Gastroesophageal sphincter (tissue), 4 donors: ENCODE measurements around the gene FREY1. TPM values are rescaled to one million over a fixed set of nuclear protein-coding genes. Genes with fewer than 3 reads are reported as not detected.

Experiments used
- ATAC-seq: fragments of 150-250 bp; one replicate; pipeline ENCODE4 v1.9.1; 2016; ENCODE audit warnings: mild to moderate bottlenecking, moderate library complexity
- H3K27ac ChIP-seq, 4 donors: fragments of 200-600 bp; sonication (generic) in 3 of 4; 1 replicate in 3 of 4; 2 replicates in 1 of 4; pipeline ENCODE4 v1.5.1; 2016 to 2019
- H3K27me3 ChIP-seq: fragments of 200-600 bp; sonication (generic); one replicate; pipeline ENCODE4 v1.5.1; 2019
- H3K36me3 ChIP-seq, 2 donors: fragments of 200-600 bp; sonication (generic); one replicate each; pipeline ENCODE4 v1.5.1; 2019; ENCODE audit warnings: control low read depth in 1 of 2
- H3K4me1 ChIP-seq, 3 donors: fragments of 200-600 bp; sonication (generic); 1 replicate in 2 of 3; 2 replicates in 1 of 3; pipeline ENCODE4 v1.5.1; 2016 to 2019; ENCODE audit warnings: control low read depth in 2 of 3
- H3K4me3 ChIP-seq, 2 donors: fragments of 200-600 bp; sonication (generic); one replicate each; pipeline ENCODE4 v1.5.1; 2019; ENCODE audit warnings: mild to moderate bottlenecking in 1 of 2, moderate library complexity in 1 of 2
- H3K9me3 ChIP-seq, 3 donors: fragments of 200-600 bp; sonication (generic); one replicate each; pipeline ENCODE4 v1.5.1; 2017 to 2019; ENCODE audit warnings: control low read depth in 2 of 3
- CTCF ChIP-seq, 4 experiments: fragments of 200-600 bp in 2 of 4; fragments of 450-650 bp in 2 of 4; sonication (generic) in 1 of 4; IDR thresholded peaks; one replicate each; pipeline ENCODE4 v1.5.1; 2017 to 2019; ENCODE audit warnings: antibody characterized with exemption in 4 of 4, mild to moderate bottlenecking in 2 of 4, moderate library complexity in 2 of 4
- EP300 ChIP-seq: sonication (generic); formaldehyde crosslinking; IDR thresholded peaks from one replicate; pipeline ENCODE4 v1.6.1; 2017; ENCODE audit warnings: antibody characterized with exemption, mild to moderate bottlenecking
- POLR2A ChIP-seq, 2 donors: fragments of 450-650 bp; IDR thresholded peaks; one replicate each; pipeline ENCODE4 v1.6.1; 2017; ENCODE audit warnings: antibody characterized with exemption in 2 of 2, mild to moderate bottlenecking in 2 of 2, moderate library complexity in 1 of 2
- POLR2AphosphoS5 ChIP-seq: sonication (generic); formaldehyde crosslinking; IDR thresholded peaks from one replicate; pipeline ENCODE4 v1.6.1; 2017; ENCODE audit warnings: antibody characterized with exemption
- WGBS, 2 donors: methylation state at CpG; one replicate each; pipeline ENCODE4 v1.1.5; 2018; ENCODE audit warnings: low coverage in 1 of 2; 5-methylcytosine and 5-hydroxymethylcytosine counted together
- total RNA-seq, 4 donors: library from RNA; depleted of rRNA; stranded (reverse); fragments of >200 nt; gene quantifications; one replicate each; pipeline ENCODE4 v1.1.0, GENCODE V29; 2016

Gene FREY1
- total RNA-seq, 4 donors from 2014 or later, result 0.54 to 2.3 TPM; not detected in 2

GRCh38 chr11:45928535-45929215 is 21.6 kb upstream of the FREY1 start:
- ATAC-seq, result no peak
- peaks cover 35% of the 10 kb centered on the region for H3K27me3 ChIP-seq
- no peak overlapping the region for H3K4me3 ChIP-seq
- no peaks in the 10 kb centered on the region for H3K4me1 ChIP-seq
- H3K9me3 ChIP-seq, result no peaks in the 10 kb centered on the region
- WGBS, 2 donors, result 50 to 73% methylated on average over 2 to 5 of the region's 13 CpGs
- no peak overlapping the region for H3K27ac ChIP-seq
- H3K36me3 ChIP-seq, result peaks cover 0 to 34% of the 10 kb centered on the region in 2 donors
- TF ChIP-seq CTCF (IDR thresholded peaks at IDR 0.05) (no peak), EP300 (no peak), POLR2A (IDR thresholded peaks at IDR 0.05) (no peak), POLR2AphosphoS5 (no peak)

- WGBS, 2 donors, result 90 to 100% methylated on average over 1 to 6 of the region's 27 CpGs
- peaks cover 0 to 6% (median 2%) of the 10 kb centered on the region in 3 donors for H3K4me1 ChIP-seq
- no peak for ATAC-seq
- peaks cover 0 to 26% of the 10 kb centered on the region in 2 donors for H3K36me3 ChIP-seq
- no peak overlapping the region for H3K27ac ChIP-seq
- no peak overlapping the region for H3K4me3 ChIP-seq
- H3K9me3 ChIP-seq, result no peaks in the 10 kb centered on the region
- no peak for TF ChIP-seq EP300
- TF ChIP-seq CTCF (IDR thresholded peaks at IDR 0.05), result no peak
- TF ChIP-seq POLR2AphosphoS5, result no peak
- TF ChIP-seq POLR2A (IDR thresholded peaks at IDR 0.05), result no peak
- H3K27me3 ChIP-seq, result peaks cover 43% of the 10 kb centered on the region
Measured at GRCh38 chr11:45927684-45928413, 20.8 kb upstream of the FREY1 start.

GRCh38 chr11:45927332-45927683 is 20.2 kb upstream of the FREY1 start:
- no peak overlapping the region for H3K27ac ChIP-seq

GRCh38 chr11:45926536-45927331 is 19.7 kb upstream of the FREY1 start:
- Histone ChIP-seq H3K27ac (no peak overlapping the region), H3K9me3 (no peaks in the 10 kb centered on the region), H3K27me3 (peaks cover 54% of the 10 kb centered on the region), H3K4me3 (no peak overlapping the region), H3K36me3 (peaks cover 0 to 14% of the 10 kb centered on the region in 2 donors), H3K4me1 (peaks cover 0 to 18% (median 13%) of the 10 kb centered on the region in 3 donors)
- WGBS, 2 donors, result no CpG with 5 or more reads among the region's 12 CpGs
- no peak for TF ChIP-seq CTCF (IDR thresholded peaks at IDR 0.05)
- no peak for TF ChIP-seq POLR2AphosphoS5
- TF ChIP-seq POLR2A (IDR thresholded peaks at IDR 0.05), result no peak
- TF ChIP-seq EP300, result no peak
- ATAC-seq, result no peak

More at GRCh38 chr11:45927332-45927683, 20.2 kb upstream of the FREY1 start:
- Histone ChIP-seq H3K9me3 (no peaks in the 10 kb centered on the region), H3K4me1 (peaks cover 0 to 12% (median 8%) of the 10 kb centered on the region in 3 donors), H3K4me3 (no peak overlapping the region), H3K36me3 (peaks cover 0 to 20% of the 10 kb centered on the region in 2 donors), H3K27me3 (peaks cover 48% of the 10 kb centered on the region)
- WGBS, 2 donors, result 56% methylated on average over 4 of the region's 15 CpGs; no CpG with 5 or more reads in 1 of the 2 donors
- TF ChIP-seq POLR2AphosphoS5, result no peak
- TF ChIP-seq POLR2A (IDR thresholded peaks at IDR 0.05), result no peak
- TF ChIP-seq EP300, result no peak
- TF ChIP-seq CTCF (IDR thresholded peaks at IDR 0.05), result no peak
- ATAC-seq, result no peak
